22Rv1 (cell line): Measurements from ENCODE around the gene PITPNM3.

ENCODE experiments used
- CTCF ChIP-seq: fragments of 450-650 bp; IDR thresholded peaks from 2 replicates; pipeline ENCODE4 v1.5.1; 2017; ENCODE audit warnings: mild to moderate bottlenecking
- ZFX ChIP-seq: fragments of 450-650 bp; IDR thresholded peaks from 2 replicates; pipeline ENCODE4 v1.6.1; 2017; ENCODE audit warnings: antibody characterized with exemption, borderline replicate concordance

GRCh38 chr17:6517062-6517461 lies 39.3 kb downstream of the PITPNM3 start:
- no peak for TF ChIP-seq CTCF
- TF ChIP-seq ZFX = no peak
